Measurements from ENCODE around the gene PTTG1IP2. TPM values are rescaled to one million over a fixed set of nuclear protein-coding genes. Genes with fewer than 3 reads are reported as not detected.

The PTTG1IP2 gene
- total RNA-seq, 4 donors from 2014 or later, result not detected

- no peak for DNase-seq (ENCODE audit: low spot score in 2 of 2)
- Histone ChIP-seq H3K4me3 (no peak overlapping the region), H3K4me1 (no peaks in the 10 kb centered on the region), H3K27me3 (no peaks in the 10 kb centered on the region), H3K27ac (no peak overlapping the region), H3K36me3 (no peaks in the 10 kb centered on the region), H3K9me3 (no peaks in the 10 kb centered on the region)
- 71 to 73% methylated on average over 2 of the region's 2 CpGs for WGBS, 2 donors
- TF ChIP-seq CTCF (IDR thresholded peaks at IDR 0.05), result no peak
- TF ChIP-seq POLR2A (IDR thresholded peaks at IDR 0.05), result no peak
- TF ChIP-seq EP300 (IDR thresholded peaks at IDR 0.05), result no peak
Observed at GRCh38 chr7:90516257-90516656, 46.8 kb downstream of the PTTG1IP2 start.

- no peak for TF ChIP-seq POLR2A (IDR thresholded peaks at IDR 0.05)
- no peak for TF ChIP-seq EP300 (IDR thresholded peaks at IDR 0.05)
- no peak for TF ChIP-seq CTCF (IDR thresholded peaks at IDR 0.05)
- DNase-seq (ENCODE audit: low spot score in 2 of 2), result no peak
- H3K27ac ChIP-seq, result no peak overlapping the region
- H3K4me1 ChIP-seq, result no peaks in the 10 kb centered on the region
- no peak overlapping the region for H3K4me3 ChIP-seq
- WGBS, 2 donors, result 81 to 86% methylated on average over 1 of the region's 1 CpG
- no peaks in the 10 kb centered on the region for H3K9me3 ChIP-seq
- no peaks in the 10 kb centered on the region for H3K36me3 ChIP-seq
- H3K27me3 ChIP-seq, result no peaks in the 10 kb centered on the region
Observed at GRCh38 chr7:90518630-90519029, 49.2 kb downstream of the PTTG1IP2 start.

- no peak overlapping the region for H3K4me3 ChIP-seq
- H3K27ac ChIP-seq, result no peak overlapping the region
- DNase-seq (ENCODE audit: low spot score in 2 of 2), result no peak
- no peaks in the 10 kb centered on the region for H3K27me3 ChIP-seq
- H3K36me3 ChIP-seq, result no peaks in the 10 kb centered on the region
- H3K9me3 ChIP-seq, result no peaks in the 10 kb centered on the region
- no peaks in the 10 kb centered on the region for H3K4me1 ChIP-seq
- 35 to 47% methylated on average over 5 of the region's 5 CpGs for WGBS, 2 donors
- TF ChIP-seq POLR2A (IDR thresholded peaks at IDR 0.05), result no peak
Observed at GRCh38 chr7:90520484-90520883, 51.0 kb downstream of the PTTG1IP2 start.

GRCh38 chr7:90530263-90530662 is 60.8 kb downstream of the PTTG1IP2 start:
- H3K4me1 ChIP-seq, result no peaks in the 10 kb centered on the region
- no peaks in the 10 kb centered on the region for H3K9me3 ChIP-seq
- no peaks in the 10 kb centered on the region for H3K27me3 ChIP-seq
- no peaks in the 10 kb centered on the region for H3K36me3 ChIP-seq
- WGBS, 2 donors, result 67 to 78% methylated on average over 1 of the region's 1 CpG
- H3K27ac ChIP-seq, result no peak overlapping the region
- no peak overlapping the region for H3K4me3 ChIP-seq
- TF ChIP-seq CTCF (IDR thresholded peaks at IDR 0.05) (no peak), EP300 (IDR thresholded peaks at IDR 0.05) (no peak), POLR2A (IDR thresholded peaks at IDR 0.05) (no peak)
- DNase-seq (ENCODE audit: low spot score in 2 of 2), result no peak

GRCh38 chr7:90532231-90532929 is 62.9 kb downstream of the PTTG1IP2 start:
- Histone ChIP-seq H3K27me3 (no peaks in the 10 kb centered on the region), H3K4me1 (no peaks in the 10 kb centered on the region)
- WGBS, 2 donors, result 76 to 77% methylated on average over 7 of the region's 7 CpGs

More at GRCh38 chr7:90532231-90532929, 62.9 kb downstream of the PTTG1IP2 start:
- no peak for TF ChIP-seq EP300 (IDR thresholded peaks at IDR 0.05)
- TF ChIP-seq POLR2A (IDR thresholded peaks at IDR 0.05), result no peak
- no peak for TF ChIP-seq CTCF (IDR thresholded peaks at IDR 0.05)
- Histone ChIP-seq H3K9me3 (no peaks in the 10 kb centered on the region), H3K36me3 (no peaks in the 10 kb centered on the region), H3K27ac (no peak overlapping the region), H3K4me3 (no peak overlapping the region)
- DNase-seq (ENCODE audit: low spot score in 2 of 2), result no peak

Data from tibial nerve (tissue), 4 donors.